ENCODE measurements around the gene FBRSL1. TPM values are rescaled to one million over a fixed set of nuclear protein-coding genes. Genes with fewer than 3 reads are reported as not detected.

Gene FBRSL1
- total and polyA plus RNA-seq, 2 experiments from 2014 or later, result 0.63 to 4.6 TPM

- Histone ChIP-seq H3K36me3 (ENCODE audit: low read depth) (no peaks in the 10 kb centered on the region), H3K4me2 (ENCODE audit: unreplicated experiment) (no peak overlapping the region), H3K9me2 (ENCODE audit: insufficient read depth) (no peaks in the 10 kb centered on the region), H3K27ac (no peak overlapping the region), H3K9me3 (ENCODE audit: low read depth) (no peaks in the 10 kb centered on the region), H4K20me1 (ENCODE audit: insufficient read depth) (no peaks in the 10 kb centered on the region), H3K79me2 (ENCODE audit: insufficient read depth) (no peaks in the 10 kb centered on the region), H3K4me3 (no peak overlapping the region), H3K27me3 (replicated peaks; ENCODE audit: insufficient read depth) (peaks cover 2% of the 10 kb centered on the region), H3K4me1 (ENCODE audit: insufficient read depth) (0 out of 2 replicates have a peak, but pooled peaks cover 3% of the 10 kb centered on the region), H3K9ac (no peak overlapping the region), H2AFZ (no peak overlapping the region), H3F3A (ENCODE audit: insufficient read depth) (no peaks in the 10 kb centered on the region)
- 72 to 73% methylated on average over 18 of the region's 18 CpGs for WGBS, 2 experiments (ENCODE audit: low coverage in 1 of 2, low lambda C conversion rate in 2 of 2, missing lambda C conversion rate in 2 of 2)
- in situ Hi-C loops (cut with MboI), result no loop called here
- DNase-seq, result no peak
- TF ChIP-seq EZH2phosphoT487 (IDR thresholded peaks at IDR 0.05; ENCODE audit: insufficient read depth, low read depth) (no peak), EZH2 (IDR thresholded peaks at IDR 0.05; ENCODE audit: insufficient read depth, poor library complexity, severe bottlenecking) (no peak)
These were observed 45.7 kb upstream of the FBRSL1 start for GRCh38 chr12:132444283-132444682.

DNA sequence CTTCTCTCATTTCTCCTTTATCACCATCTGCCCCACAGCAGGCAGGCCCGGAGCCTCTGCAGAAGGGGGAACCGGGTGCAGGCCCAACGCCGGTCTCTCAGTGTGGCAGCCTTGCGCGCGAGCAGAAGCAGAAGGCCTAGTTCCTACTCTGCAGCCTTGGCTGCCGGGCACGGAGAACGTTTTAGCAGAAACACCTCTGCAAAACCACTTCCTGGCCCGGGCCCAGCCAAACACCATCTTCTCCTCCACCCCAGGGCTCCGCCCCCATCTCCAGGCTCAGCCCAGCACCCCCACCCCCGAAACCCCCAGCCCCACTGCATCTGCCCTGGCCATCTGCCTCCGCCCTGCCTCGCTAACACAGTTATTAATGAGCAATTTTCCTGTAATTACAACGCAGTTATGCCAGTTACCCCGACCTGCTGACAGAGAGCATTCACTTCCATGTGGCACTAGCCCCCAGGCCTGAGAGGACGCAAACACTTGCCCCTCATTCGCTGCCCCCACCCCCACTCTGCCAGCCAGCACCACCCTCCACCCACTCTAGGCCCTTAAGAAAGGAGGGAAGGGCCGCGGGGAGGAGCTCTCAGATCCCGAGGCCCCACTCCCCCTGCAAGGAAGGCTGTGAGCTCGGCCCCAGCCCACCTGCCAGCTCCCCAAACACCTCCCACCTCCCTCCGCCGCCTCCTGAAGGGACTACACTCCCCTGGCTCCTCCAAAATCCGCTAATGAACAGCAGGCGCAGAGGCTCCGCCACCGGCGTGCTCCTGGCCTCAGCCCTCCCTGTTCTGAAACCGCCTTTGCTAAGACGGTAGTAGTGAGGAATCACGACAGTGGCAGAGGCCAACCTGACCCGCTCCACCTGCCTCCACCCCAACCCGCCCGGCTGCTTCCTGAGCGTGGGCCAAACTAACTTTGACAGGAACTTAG, 44.7 kb upstream of the FBRSL1 start:
- in situ Hi-C loops (cut with MboI), result no loop called here
- Histone ChIP-seq H3F3A (ENCODE audit: insufficient read depth) (no peaks in the 10 kb centered on the region), H3K4me2 (ENCODE audit: unreplicated experiment) (peak overlapping the region; percentile 62), H4K20me1 (ENCODE audit: insufficient read depth) (no peaks in the 10 kb centered on the region), H3K27me3 (replicated peaks; ENCODE audit: insufficient read depth) (peaks cover 11% of the 10 kb centered on the region), H3K4me3 (peak overlapping the region; percentile 70), H3K27ac (peak overlapping the region; percentile 68), H3K9ac (peak overlapping the region; percentile 80), H3K9me3 (ENCODE audit: low read depth) (no peaks in the 10 kb centered on the region), H3K4me1 (ENCODE audit: insufficient read depth) (0 out of 2 replicates have a peak, but pooled peaks cover 3% of the 10 kb centered on the region), H3K9me2 (ENCODE audit: insufficient read depth) (no peaks in the 10 kb centered on the region), H3K79me2 (ENCODE audit: insufficient read depth) (no peaks in the 10 kb centered on the region), H2AFZ (peak overlapping the region; percentile 73), H3K36me3 (ENCODE audit: low read depth) (no peaks in the 10 kb centered on the region)
- 40 to 44% methylated on average over 36 to 37 of the region's 37 CpGs for WGBS, 2 experiments (ENCODE audit: low coverage in 1 of 2, low lambda C conversion rate in 2 of 2, missing lambda C conversion rate in 2 of 2)
- peak; percentile 37 for DNase-seq
- TF ChIP-seq EZH2phosphoT487 (IDR thresholded peaks at IDR 0.05; ENCODE audit: insufficient read depth, low read depth), result no peak
- no peak for TF ChIP-seq EZH2 (IDR thresholded peaks at IDR 0.05; ENCODE audit: insufficient read depth, poor library complexity, severe bottlenecking)

- H3K27me3 ChIP-seq (replicated peaks; ENCODE audit: insufficient read depth), result peaks cover 11% of the 10 kb centered on the region
- DNase-seq, result peak; percentile 82
- peak overlapping the region; percentile 80 for H3K9ac ChIP-seq
- no peaks in the 10 kb centered on the region for H4K20me1 ChIP-seq (ENCODE audit: insufficient read depth)
- no peaks in the 10 kb centered on the region for H3K79me2 ChIP-seq (ENCODE audit: insufficient read depth)
- 0 out of 2 replicates have a peak, but pooled peaks cover 3% of the 10 kb centered on the region for H3K4me1 ChIP-seq (ENCODE audit: insufficient read depth)
- in situ Hi-C loops (cut with MboI), result no loop called here
- H3K4me2 ChIP-seq (ENCODE audit: unreplicated experiment), result peak overlapping the region; percentile 86
- H3K36me3 ChIP-seq (ENCODE audit: low read depth), result no peaks in the 10 kb centered on the region
- H3F3A ChIP-seq (ENCODE audit: insufficient read depth), result no peaks in the 10 kb centered on the region
- TF ChIP-seq EZH2 (IDR thresholded peaks at IDR 0.05; ENCODE audit: insufficient read depth, poor library complexity, severe bottlenecking) (no peak), EZH2phosphoT487 (IDR thresholded peaks at IDR 0.05; ENCODE audit: insufficient read depth, low read depth) (no peak)
- peak overlapping the region; percentile 68 for H3K27ac ChIP-seq
- peak overlapping the region; percentile 88 for H2AFZ ChIP-seq
- H3K4me3 ChIP-seq, result peak overlapping the region; percentile 70
- no peaks in the 10 kb centered on the region for H3K9me3 ChIP-seq (ENCODE audit: low read depth)
- WGBS, 2 experiments (ENCODE audit: low coverage in 1 of 2, low lambda C conversion rate in 2 of 2, missing lambda C conversion rate in 2 of 2), result 40 to 41% methylated on average over 39 of the region's 39 CpGs
- no peaks in the 10 kb centered on the region for H3K9me2 ChIP-seq (ENCODE audit: insufficient read depth)
These were observed 43.9 kb upstream of the FBRSL1 start for GRCh38 chr12:132445884-132446632.

GRCh38 chr12:132446633-132447326, 43.2 kb upstream of the FBRSL1 start:
- H3K79me2 ChIP-seq (ENCODE audit: insufficient read depth), result no peaks in the 10 kb centered on the region
- H3K9me3 ChIP-seq (ENCODE audit: low read depth), result no peaks in the 10 kb centered on the region
- no peaks in the 10 kb centered on the region for H3F3A ChIP-seq (ENCODE audit: insufficient read depth)
- in situ Hi-C loops (cut with MboI), result no loop called here
- peak overlapping the region; percentile 86 for H3K4me2 ChIP-seq (ENCODE audit: unreplicated experiment)
- peak overlapping the region; percentile 80 for H3K9ac ChIP-seq
- WGBS, 2 experiments (ENCODE audit: low coverage in 1 of 2, low lambda C conversion rate in 2 of 2, missing lambda C conversion rate in 2 of 2), result 75% methylated on average over 13 of the region's 13 CpGs
- no peaks in the 10 kb centered on the region for H3K36me3 ChIP-seq (ENCODE audit: low read depth)
- H3K27ac ChIP-seq, result peak overlapping the region; percentile 68
- H3K4me1 ChIP-seq (ENCODE audit: insufficient read depth), result 0 out of 2 replicates have a peak, but pooled peaks cover 3% of the 10 kb centered on the region
- no peaks in the 10 kb centered on the region for H3K9me2 ChIP-seq (ENCODE audit: insufficient read depth)
- TF ChIP-seq EZH2phosphoT487 (IDR thresholded peaks at IDR 0.05; ENCODE audit: insufficient read depth, low read depth) (no peak), EZH2 (IDR thresholded peaks at IDR 0.05; ENCODE audit: insufficient read depth, poor library complexity, severe bottlenecking) (no peak)
- H4K20me1 ChIP-seq (ENCODE audit: insufficient read depth), result no peaks in the 10 kb centered on the region
- H2AFZ ChIP-seq, result peak overlapping the region; percentile 88
- H3K4me3 ChIP-seq, result peak overlapping the region; percentile 70
- peaks cover 12% of the 10 kb centered on the region for H3K27me3 ChIP-seq (replicated peaks; ENCODE audit: insufficient read depth)
- DNase-seq, result no peak

All from GM23248 (cell line).